NCI-H2107 treated with DMSO at 0.1 percent for 48 hours (cell line): Measurements from ENCODE around the gene P2RY11.

Experiments used
- DNase-seq: peaks from one replicate; lab custom pipeline; 2025; ENCODE audit not compliant: unreplicated experiment; lab: John Stamatoyannopoulos, UW

P2RY11 gene

GRCh38 chr19:10112895-10113591 lies 1.6 kb downstream of the P2RY11 start:
- DNase-seq = no peak

DNA sequence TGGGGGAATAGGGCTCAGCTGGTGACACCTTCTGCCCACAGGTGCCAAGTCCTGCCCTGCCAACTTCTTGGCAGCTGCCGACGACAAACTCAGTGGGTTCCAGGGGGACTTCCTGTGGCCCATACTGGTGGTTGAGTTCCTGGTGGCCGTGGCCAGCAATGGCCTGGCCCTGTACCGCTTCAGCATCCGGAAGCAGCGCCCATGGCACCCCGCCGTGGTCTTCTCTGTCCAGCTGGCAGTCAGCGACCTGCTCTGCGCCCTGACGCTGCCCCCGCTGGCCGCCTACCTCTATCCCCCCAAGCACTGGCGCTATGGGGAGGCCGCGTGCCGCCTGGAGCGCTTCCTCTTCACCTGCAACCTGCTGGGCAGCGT lies 2.1 kb downstream of the P2RY11 start:
- no peak for DNase-seq

GRCh38 chr19:10113964-10114650 lies 2.6 kb downstream of the P2RY11 start:
- DNase-seq = no peak

- no peak for DNase-seq
These were observed 3.3 kb downstream of the P2RY11 start for GRCh38 chr19:10114651-10115391.

- DNase-seq = no peak
These were observed 4.0 kb downstream of the P2RY11 start for GRCh38 chr19:10115392-10116084.

DNA sequence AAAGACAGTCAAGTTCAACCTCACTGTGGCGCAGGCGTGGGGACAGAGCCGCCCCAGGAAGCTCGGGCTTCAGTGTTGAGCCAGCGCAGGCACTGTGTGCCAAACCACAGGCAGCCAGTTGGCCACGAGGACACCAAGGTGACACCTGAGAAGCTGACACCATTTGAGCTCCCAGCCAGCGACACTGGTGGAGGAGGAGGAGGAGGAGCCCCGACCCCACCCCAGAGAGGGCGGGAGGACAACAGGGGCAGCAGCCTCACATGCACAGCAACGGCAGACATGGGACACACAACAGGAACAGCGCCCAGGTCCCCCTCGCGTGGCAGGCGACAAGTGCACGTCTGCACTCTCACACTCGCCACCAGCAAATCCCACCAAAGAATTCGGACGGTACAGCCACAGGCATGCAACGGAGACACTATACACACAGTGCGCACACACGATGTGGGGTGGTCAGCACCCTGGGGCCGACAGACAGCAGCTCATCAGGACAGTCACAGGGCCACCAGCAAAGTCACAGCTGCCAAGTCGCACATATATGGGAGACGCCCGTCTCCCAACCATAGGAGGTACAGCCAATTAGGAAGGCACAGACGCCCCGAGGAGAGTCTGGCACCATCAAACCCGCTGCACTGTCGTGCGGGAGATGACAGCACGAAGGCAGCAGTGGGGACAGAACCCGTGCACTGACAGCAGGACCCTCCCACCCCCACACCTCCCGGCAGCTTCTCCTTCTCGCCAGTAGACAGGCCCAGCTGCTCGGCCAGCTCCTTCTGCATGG lies 4.8 kb downstream of the P2RY11 start:
- DNase-seq = peak; percentile 4

DNA sequence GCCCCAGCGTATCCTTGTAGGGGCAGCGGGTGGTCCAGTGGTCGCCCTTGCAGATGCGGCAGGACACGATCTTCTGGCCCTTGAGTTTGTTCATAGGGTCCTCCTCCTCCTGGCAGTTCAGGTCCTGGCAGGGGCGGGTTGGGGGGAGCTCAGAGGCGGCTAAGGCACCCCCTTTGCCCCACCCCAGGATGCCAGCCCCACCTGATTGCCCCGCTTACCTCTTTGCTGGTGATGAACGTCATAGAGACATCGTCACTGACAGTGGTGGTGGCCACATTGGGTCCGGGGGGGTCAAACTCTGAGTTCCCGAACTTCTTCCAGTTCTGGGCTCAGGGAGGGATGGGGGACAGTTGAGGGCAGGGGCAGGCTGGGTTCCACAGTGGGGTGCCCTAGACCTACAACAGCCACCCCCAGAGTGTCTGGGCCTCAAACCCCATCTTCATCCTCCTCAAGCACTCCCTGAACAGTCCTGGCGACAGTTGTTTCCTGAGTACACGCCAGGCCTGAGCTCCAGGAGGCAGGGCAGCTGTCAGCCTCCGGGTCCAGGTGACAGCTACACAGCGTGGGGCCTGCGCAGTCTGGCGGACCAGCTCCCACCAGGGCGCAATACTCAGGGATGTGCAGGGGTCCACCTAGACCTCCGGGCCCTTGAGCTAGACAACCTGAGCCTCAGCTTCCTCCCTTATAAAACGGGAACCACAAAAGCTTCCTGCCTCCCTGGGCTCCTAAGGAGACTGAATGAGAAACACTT lies 5.5 kb downstream of the P2RY11 start:
- no peak for DNase-seq

DNA sequence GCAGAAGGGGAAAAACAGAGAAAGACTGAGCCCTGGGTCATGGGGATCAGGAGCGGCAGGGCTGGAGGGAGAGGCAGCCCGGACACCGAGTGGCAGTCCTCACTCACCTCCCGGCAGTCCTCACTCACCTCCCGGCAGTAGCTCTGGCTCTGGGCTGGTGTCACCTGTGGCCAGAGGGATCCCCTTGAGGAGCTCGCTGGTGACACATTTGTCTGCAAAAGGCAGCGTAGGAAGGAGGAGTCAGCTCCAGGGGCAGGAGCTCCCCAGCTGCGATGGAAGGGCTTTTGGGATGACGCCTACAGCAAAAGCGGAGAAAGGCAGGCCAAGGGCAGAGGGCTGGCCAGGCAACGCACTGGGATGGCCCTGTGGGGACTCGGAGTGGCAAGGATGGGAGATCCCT lies 7.5 kb downstream of the P2RY11 start:
- DNase-seq = no peak

DNA sequence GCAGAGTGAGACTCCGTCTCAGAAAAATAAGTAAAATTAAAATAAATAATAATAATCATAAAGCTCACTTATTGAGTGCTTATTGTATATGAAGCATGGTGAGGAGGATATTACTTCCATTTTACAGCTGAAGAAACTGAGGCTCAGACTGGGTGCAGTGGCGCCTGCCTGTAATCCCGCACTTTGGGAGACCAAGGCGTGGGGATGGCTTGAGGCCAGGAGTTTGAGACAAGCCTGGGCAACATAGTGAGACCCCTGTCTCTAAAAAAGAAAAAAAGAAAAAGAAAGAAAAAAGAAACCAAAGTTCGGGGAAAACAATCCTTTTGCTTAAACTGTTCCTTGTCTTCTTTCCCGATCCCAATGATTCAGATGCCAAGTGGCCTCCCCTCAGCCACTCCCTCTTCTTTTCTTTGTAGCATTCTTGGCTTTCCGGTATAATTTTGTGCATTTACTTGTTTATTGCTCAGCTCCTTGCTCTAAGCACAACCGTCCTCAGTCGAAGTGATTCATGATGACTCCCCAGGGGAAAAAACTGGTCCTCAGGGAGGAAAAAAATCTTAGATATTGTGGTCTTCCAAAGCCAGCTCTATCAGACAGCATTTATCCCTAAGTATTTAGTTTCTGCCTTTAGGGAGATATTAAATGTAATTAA lies 9.2 kb downstream of the P2RY11 start:
- no peak for DNase-seq

DNA sequence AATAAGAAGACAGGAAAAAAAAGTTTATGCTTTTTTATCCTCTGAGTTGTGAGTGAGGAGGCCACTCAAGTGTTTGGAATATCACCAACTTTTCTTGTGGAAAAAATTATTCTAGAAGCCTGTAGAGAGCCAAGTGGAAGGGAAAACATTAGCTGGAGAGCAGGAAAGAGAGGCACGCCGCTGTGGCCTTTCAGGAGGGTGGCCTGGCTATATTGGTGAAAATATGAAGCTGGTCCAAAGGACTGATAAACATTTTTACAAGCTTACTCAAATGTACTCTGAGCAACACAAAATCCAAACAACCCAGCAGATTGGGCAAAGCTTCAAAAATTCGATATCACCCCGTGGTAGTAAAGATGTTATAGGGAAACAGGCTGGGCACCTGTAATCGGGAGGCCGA lies 10.6 kb downstream of the P2RY11 start:
- DNase-seq = no peak

DNA sequence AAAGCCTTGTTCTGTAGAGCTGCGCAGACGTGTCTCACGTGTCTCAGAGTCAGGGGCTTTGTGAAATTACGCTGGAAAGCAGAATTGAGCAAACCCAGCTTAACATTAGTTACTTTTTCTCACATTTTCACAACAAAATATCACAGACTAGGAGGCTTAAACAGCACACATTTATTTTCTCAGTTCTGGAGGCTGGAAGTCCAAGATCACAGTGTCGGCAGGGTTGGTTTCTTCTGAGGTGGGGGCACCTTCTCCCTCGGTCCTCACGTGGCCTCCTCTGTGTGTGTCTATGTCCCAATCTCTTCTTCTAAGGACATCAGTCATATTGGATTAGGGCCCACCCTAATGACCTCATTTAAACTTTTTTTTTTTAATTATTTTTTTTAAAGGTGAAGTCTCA lies 12.9 kb downstream of the P2RY11 start:
- no peak for DNase-seq

- no peak for DNase-seq
These were observed 14.7 kb downstream of the P2RY11 start for GRCh38 chr19:10126213-10126639.

- no peak for DNase-seq
These were observed 21.4 kb downstream of the P2RY11 start for GRCh38 chr19:10132905-10133304.

GRCh38 chr19:10133596-10133995 lies 22.1 kb downstream of the P2RY11 start:
- peak; percentile 63 for DNase-seq

DNA sequence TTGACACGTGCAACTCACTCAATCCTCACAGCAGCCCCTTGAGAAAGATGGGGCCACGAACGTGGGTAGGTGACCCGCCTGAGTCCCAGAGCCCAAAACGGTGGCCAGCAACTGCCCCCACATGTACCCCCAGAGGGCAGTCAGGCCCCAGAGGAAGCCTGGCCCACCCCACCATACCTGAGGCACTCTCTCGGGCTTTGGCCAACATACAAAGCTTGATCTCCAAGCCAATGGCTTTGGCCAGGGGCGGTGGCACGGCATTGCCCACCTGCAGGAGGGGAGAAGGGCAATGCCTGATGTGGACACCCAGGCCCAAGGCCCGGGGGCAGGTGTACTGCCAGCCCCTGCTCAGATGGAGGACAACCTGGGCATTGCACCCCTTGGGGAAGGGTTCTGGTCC lies 22.5 kb downstream of the P2RY11 start:
- DNase-seq = no peak

DNA sequence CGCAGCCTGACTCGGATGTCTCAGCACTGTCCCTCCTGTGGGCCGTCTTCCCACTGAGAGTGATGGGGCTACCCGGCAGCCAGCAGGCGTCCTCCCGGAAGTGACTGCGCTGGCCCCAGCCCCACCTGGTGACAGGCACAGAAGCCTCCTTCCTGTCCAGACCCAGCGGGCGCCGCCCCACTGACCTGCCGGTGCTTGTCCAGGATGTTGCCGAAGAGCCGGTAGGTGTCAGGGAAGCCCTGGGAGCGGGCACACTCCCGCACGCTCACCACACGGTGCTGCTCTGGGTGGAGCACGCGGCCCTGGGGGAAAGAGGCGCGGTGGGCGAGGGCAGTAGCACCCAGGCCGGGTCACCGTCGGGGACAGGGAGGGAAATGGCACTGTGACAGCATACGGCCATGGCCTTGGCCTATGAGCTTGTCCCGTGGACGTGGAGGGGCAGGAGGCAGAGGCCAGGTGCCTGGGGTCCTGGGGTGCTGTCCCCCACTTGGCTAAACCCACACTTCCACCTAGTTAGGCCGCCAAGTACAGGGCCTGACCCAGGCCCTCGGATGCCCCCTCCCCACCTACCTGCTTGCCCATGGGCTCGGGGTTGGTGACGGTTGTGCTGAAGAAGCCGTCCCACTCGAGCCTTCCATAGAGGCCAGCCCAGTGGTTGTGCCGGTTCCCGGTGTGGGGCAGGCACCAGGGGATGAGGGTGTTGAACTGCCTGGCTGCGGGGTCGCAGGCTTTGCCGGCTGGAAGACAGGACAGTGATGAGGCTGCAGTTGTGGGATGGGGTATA lies 24.2 kb downstream of the P2RY11 start:
- DNase-seq = no peak

- DNase-seq = no peak
These were observed 25.4 kb downstream of the P2RY11 start for GRCh38 chr19:10136936-10137335.

DNA sequence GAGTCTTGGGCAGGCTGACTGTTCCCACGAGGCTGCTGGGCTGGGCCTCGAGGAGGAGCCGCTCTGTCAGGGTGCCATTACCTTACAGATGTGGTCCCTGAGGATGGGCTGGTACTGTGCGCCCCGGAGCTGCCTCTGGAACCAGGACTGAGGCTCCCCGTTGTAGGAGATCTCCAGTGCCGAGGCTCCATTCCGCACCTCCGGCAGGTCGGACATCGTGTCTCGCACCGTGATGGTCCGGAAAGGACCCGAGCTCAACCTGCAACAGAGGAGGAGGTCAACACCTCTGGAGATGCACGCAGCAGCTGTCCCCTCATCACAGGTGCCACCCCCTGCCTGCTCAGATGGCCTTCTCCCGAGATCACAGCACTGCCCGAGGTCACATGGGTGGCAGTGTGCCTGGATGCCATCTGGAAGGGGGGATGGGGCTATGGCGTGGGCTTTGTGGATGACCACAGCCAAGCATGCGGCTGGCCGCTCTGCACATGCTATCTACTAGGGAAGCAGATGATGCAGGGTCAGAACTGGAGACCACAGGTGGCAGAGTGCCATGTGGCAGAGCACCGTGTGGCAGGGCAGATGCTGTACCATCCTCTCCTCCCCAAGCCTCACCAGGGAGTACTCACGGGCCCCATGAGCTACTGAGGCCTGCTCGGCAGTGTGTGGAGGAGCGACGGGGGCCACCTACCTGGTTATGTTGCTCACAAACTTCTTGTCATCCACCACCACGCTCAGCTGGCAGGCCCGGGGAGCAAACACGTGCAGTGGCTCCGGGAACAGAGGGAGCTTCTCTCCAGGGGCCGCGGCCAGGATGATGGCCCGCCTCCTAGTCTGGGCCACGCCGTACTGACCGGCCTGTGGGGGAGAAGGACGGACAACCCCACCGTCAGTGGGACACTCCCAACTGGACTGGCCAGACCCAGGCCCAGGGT lies 26.5 kb downstream of the P2RY11 start:
- DNase-seq = no peak
